Measurements from ENCODE around the gene DIPK1A.
"Not testable (repeated sequence)": the region's sequence is repeated elsewhere in the genome, so short reads cannot be mapped to it uniquely, and the experiment has no call there.

DIPK1A gene

GRCh38 chr1:92913093-92913819 lies 48.0 kb downstream of the DIPK1A start:
- no peak for DNase-seq

DNA sequence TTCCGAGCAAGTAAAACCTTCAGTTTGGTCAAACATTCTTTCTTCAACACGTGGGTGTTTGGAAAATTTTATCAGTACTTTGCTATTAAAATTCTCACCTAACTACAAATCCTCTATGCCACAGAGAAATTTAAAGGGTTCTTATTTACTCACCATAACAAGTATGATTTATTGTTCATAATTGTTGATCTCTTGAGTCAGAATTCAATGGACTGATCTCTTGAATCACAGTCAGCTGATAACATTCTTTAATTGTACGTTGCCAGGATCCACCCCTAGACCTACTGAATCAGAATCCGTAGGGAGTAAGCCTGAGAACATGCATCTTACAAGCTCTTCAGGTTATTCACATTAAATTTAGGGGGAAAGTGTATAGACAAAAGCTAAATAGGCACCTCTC lies 51.2 kb downstream of the DIPK1A start:
- DNase-seq = no peak

DNA sequence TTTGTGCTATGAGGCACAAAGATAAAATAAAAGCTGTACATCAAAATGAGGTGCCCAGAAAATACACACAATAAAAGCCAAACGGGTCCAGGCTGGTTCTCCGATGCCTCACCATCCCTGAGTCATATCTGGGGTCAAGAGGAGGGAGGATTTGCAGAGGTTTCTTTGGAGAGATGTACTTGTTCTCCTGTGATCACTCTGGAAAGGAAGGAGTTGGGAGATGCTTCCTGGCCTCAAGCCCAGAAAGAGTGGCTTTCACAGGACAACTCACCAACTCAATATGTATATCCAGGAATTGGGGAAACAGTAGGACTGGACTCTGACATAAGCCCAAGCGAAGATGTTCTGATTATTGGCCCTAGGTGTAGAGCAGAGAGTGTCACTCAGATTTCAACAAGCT lies 51.9 kb downstream of the DIPK1A start:
- no peak for DNase-seq

GRCh38 chr1:92907949-92908684 lies 53.1 kb downstream of the DIPK1A start:
- DNase-seq = no peak

DNA sequence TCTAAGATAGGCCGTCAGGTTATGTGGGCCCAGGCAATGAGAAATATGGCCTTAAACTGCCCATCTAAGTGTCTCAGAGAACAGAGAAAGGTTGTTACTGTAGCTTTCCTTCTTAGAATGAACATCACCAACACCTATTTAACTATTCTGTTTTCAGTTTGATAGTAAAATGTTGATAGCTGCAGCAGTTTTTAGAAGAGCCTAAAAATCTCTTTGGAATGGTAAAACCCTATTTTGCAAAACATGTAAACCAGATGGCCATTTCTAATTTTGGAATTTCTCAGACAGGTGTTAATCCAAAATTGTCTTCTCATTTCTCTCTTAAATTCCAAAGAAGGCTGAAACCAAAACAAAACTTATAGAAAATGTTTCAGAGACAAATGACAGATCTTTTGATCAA lies 57.5 kb downstream of the DIPK1A start:
- no peak for DNase-seq

GRCh38 chr1:92902406-92902744 lies 58.9 kb downstream of the DIPK1A start:
- no peak for DNase-seq

DNA sequence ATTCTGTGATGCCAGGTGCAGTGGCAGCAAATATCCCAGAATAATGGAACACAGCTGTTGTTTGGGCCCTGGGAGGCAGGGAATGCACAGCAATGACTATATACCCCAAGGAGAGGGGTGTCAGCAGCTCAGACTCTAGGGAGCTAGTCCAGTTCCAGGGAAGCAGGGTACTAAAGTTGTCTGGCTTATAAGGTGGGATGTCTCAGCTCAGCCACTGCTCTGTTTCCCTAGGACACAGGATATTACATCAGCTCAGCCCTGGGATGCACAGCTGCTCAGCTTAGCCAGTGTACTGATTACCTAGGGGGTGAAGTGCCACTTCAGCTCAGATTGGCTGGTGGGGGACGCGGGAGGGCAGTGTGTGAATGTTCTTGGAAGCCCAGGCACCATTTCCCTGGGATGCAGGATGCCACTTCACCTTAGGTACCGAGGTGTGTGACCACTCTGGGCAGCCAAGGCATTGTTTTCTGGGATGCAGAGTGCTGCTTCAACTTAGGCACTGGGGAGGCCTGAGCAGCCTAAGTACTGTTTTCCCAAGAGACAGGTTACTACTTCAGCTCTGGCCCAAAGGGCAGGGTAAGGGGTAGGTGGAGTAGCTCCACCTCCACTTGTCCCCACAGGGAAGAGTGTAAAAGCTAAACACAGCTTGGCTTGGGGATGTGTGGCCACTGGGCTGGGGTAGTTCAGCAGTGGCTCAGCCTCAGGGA lies 59.4 kb downstream of the DIPK1A start:
- peak; percentile 63 for DNase-seq

- DNase-seq = no peak
Observed at GRCh38 chr1:92901126-92901525, 60.1 kb downstream of the DIPK1A start.

DNA sequence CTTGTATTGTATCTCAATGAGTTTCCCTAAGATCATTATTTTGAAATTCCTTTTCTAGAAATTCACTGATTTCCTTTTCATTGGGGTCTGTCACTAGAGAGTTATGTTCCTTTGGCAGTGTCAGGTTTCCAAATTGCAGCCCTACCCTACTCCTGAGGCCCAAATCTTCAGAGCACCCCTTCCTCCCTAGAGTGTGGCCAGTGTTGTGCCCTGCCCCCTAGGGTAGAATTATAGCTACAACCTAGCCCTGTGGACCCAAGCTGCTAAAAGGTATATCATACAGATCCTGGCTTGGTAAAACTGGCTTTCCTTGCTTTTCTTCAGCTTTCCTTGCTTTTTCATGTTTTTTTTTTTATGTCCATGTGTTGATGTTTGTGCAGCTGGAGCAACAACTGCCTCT lies 60.7 kb downstream of the DIPK1A start:
- no peak for DNase-seq

GRCh38 chr1:92899780-92900179 lies 61.5 kb downstream of the DIPK1A start:
- no peak for DNase-seq

DNA sequence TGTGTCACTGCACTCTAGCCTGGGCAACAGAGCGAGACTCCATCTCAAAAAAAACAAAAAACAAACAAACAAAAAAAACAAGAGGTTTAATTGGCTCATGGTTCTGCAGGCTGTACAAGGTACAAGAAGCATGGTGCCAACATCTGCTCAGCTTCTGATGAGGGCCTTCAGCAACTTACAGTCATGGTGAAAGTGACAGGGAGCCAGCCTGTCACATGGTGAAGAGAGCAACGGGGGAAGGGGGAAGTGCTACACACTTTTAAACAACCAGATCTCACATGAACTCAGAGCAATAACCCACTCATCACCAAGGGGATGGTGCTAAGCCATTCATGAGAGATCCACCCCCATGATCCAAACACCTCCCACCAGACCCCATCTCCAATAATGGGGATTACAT lies 63.2 kb downstream of the DIPK1A start:
- not testable (repeated sequence) for DNase-seq

GRCh38 chr1:92887465-92887864 lies 73.8 kb downstream of the DIPK1A start:
- DNase-seq = no peak

GRCh38 chr1:92886886-92887419 lies 74.3 kb downstream of the DIPK1A start:
- peak; percentile 63 for DNase-seq

DNA sequence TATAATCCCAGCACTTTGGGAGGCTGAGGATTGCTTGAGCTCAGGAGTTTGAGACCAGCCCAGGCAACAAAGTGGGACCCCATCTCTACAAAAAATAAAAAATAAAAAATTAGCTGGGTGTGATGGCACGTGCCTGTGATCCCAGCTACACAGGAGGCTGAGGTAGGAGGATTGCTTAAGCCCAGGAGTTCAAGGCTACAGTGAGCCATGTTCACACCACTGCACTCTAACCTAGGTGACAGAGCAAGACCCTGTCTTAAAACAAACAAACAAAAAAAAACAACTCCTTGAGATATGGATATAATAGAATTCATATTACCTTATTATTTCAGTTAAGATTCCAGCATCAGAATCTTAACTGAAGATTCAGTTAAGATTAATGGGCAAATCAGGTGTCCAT lies 77.1 kb downstream of the DIPK1A start:
- DNase-seq = no peak

DNA sequence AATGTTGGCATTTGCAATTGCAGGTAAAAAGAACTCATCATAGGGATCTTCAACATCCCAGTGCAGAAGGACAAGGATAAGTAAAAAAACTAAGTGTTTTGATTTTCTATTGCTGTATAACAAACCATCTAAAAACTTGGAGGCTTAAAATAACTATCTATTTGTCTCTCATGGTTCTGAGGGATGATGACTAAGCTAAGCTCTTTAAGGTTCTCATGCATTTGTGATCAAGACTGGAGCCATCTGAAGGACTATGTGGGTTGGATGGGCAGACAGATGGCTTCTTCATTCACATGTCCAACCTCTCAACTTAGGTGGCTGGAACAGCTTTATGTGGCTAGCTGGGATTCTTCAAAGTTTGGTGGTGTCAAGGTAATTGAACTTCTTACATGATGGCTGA lies 78.0 kb downstream of the DIPK1A start:
- no peak for DNase-seq

- no peak for DNase-seq
Observed at GRCh38 chr1:92882819-92883218, 78.4 kb downstream of the DIPK1A start.

DNA sequence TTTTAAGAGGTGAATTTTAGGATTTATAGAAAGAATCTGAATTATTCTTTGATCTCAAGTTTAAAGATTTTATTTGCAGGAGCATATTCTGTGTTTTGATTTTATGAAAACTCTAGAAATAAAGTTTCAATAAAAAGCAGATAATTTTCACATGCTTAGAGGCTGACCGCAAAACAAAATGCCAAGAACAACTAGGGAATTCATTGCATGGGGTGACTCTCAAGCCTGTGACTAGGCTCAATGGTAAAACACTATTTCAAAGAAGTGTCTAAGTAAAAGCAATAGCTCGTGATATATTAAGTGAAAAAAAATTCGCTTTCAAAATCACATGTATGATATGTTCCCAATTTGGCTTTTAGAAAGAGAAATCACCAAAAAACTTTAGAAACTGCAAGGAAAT lies 79.9 kb downstream of the DIPK1A start:
- DNase-seq = no peak

DNA sequence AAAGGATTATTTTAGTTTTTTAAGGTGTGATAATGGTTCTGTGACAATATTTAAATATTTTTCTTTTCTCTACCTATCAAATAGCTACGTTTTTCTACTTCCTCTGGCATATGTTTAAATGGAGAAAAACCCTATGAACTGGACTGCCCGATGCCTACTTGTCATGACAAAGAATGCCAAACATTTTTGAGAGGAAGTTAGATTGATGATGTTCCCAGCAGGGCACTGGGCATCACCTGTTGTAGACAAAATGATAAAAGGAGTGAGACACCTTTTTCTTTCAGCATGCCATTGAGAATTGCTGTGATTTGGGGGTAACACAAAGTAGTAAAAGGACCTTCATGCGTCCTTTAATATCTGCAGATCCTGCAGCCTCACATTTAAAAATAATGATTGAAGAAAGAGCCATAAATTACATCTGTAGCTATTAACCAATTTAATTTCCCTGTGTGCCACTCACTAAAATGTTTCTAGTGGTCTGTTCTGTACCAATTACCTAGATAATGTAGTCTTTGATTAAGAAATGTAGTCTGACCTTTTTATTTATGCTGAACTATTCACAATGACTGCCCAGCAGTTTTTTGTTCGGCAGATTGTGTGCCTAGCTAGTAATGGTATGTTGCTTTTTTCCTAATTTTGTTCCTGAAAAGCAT lies 81.8 kb downstream of the DIPK1A start:
- no peak for DNase-seq

DNA sequence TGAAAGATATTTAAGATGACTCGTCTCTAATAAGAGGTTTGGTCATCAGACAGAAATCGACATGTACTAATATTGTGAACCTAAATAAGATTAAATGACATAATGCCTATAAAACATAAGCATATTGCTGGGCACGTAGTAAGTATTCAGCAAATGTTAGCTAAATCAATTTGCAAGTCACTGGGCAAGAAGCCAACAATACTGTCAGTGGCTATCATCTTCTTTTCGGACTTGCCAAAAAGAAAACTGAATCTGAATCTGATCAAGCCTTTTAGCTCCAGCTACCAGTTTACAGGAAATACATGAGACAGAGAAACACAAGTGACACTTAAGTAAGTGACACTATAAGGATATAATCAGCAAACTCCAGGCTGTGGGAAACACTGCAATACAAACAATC lies 83.5 kb downstream of the DIPK1A start:
- peak; percentile 16 for DNase-seq

- DNase-seq = no peak
Observed at GRCh38 chr1:92877081-92877711, 84.1 kb downstream of the DIPK1A start.

DNA sequence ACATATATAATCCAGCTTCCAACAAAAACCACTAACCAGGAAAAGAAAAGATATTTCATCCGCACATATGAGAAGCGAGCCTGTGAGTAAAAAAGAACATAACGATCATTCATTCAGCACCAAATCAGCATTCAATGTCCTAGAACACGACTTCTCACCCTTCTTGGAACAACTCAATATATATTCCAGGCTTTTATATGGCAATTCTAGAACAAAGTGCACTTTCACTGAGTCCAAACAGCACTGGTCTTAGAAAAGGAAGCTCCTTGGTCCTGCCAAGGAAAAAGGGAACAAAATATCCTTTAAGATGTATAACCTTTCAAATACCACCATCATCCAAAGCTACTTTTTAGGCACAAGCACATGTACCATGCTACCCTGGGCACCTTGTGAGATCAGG lies 84.9 kb downstream of the DIPK1A start:
- no peak for DNase-seq

DNA sequence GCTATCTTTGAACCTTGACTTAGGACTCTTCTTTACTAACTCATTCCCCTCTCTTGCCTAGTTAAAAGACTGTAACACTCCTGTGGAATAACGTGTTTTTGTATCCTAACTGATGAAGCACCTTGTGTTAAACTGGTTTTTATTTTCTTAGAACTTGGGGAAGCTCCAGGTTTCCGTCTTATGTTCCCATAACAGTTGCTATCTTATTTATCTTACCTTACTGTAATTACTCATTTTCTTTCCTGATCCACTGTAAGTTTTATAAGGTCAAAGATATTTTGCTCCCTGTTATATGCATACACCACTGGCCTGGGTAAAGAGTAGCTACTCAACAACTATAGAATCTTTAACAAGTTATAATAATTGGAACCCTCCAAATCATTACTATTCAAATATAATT lies 86.3 kb downstream of the DIPK1A start:
- no peak for DNase-seq

GRCh38 chr1:92872719-92873118 lies 88.5 kb downstream of the DIPK1A start:
- DNase-seq = no peak
